Astrocyte (in vitro differentiated cells and primary cell): ENCODE data around the gene SUPT3H. TPM values are rescaled to one million over a fixed set of nuclear protein-coding genes. Genes with fewer than 3 reads are reported as not detected.

Experiments used
- DNase-seq: peaks from one replicate; pipeline ENCODE4 v3.0.0-alpha.2; 2010; ENCODE audit warnings: low read depth
- FAIRE-seq: peaks from 2 replicates; lab custom pipeline; 2011; peaks lifted over from hg19 to GRCh38; lab: Jason Lieb, UNC
- H2AFZ ChIP-seq: 2 replicates; pipeline ENCODE4 v1.6.0; 2012; ENCODE audit warnings: low read depth, low read length, inconsistent platforms
- H3K27ac ChIP-seq: 2 replicates; pipeline ENCODE4 v1.5.1; 2011; ENCODE audit warnings: low read depth, low read length, inconsistent platforms
- H3K27me3 ChIP-seq: 2 replicates; pipeline ENCODE4 v1.6.0; 2011; ENCODE audit warnings: low read length, inconsistent platforms; ENCODE audit not compliant: insufficient read depth
- H3K36me3 ChIP-seq: 2 replicates; pipeline ENCODE4 v1.5.1; 2011; ENCODE audit warnings: low read length, inconsistent platforms; ENCODE audit not compliant: insufficient read depth
- H3K4me1 ChIP-seq: 2 replicates; pipeline ENCODE4 v1.5.1; 2011; ENCODE audit warnings: low read length, inconsistent platforms; ENCODE audit not compliant: insufficient read depth
- H3K4me2 ChIP-seq: 2 replicates; pipeline ENCODE4 v1.6.0; 2012; ENCODE audit warnings: low read length, inconsistent platforms
- H3K4me3 ChIP-seq: 2 replicates; pipeline ENCODE4 v1.5.1; 2011; ENCODE audit warnings: low read depth, mild to moderate bottlenecking, low read length, inconsistent platforms; ENCODE audit not compliant: insufficient read depth
- H3K79me2 ChIP-seq: 2 replicates; pipeline ENCODE4 v1.6.0; 2012; ENCODE audit warnings: mild to moderate bottlenecking, low read length, inconsistent platforms; ENCODE audit not compliant: insufficient read depth
- H3K9ac ChIP-seq: 2 replicates; pipeline ENCODE4 v1.6.0; 2012; ENCODE audit warnings: mild to moderate bottlenecking, low read length, inconsistent platforms
- H3K9me3 ChIP-seq: 2 replicates; pipeline ENCODE4 v1.5.1; 2012; ENCODE audit warnings: low read depth, mild to moderate bottlenecking, low read length, inconsistent platforms; ENCODE audit not compliant: insufficient read depth
- H4K20me1 ChIP-seq: 2 replicates; pipeline ENCODE4 v1.6.0; 2012; ENCODE audit warnings: low read length, inconsistent platforms; ENCODE audit not compliant: insufficient read depth
- H3K27ac Mint-ChIP-seq: one replicate; pipeline ENCODE4 v1.8.0; 2021; ENCODE audit warnings: mild to moderate bottlenecking, mixed read lengths; ENCODE audit not compliant: unreplicated experiment
- H3K27me3 Mint-ChIP-seq: one replicate; pipeline ENCODE4 v1.8.0; 2021; ENCODE audit warnings: low read depth, mixed read lengths; ENCODE audit not compliant: unreplicated experiment
- H3K36me3 Mint-ChIP-seq: one replicate; pipeline ENCODE4 v1.8.0; 2021; ENCODE audit warnings: low read depth, mixed read lengths; ENCODE audit not compliant: unreplicated experiment
- H3K4me1 Mint-ChIP-seq: one replicate; pipeline ENCODE4 v1.8.0; 2021; ENCODE audit warnings: low read depth, mixed read lengths; ENCODE audit not compliant: unreplicated experiment
- H3K4me3 Mint-ChIP-seq: one replicate; pipeline ENCODE4 v1.8.0; 2021; ENCODE audit warnings: mild to moderate bottlenecking, moderate library complexity, mixed read lengths; ENCODE audit not compliant: unreplicated experiment
- H3K9me3 Mint-ChIP-seq: one replicate; pipeline ENCODE4 v1.8.0; 2021; ENCODE audit warnings: mild to moderate bottlenecking, mixed read lengths; ENCODE audit not compliant: unreplicated experiment
- CTCF ChIP-seq: IDR thresholded peaks from 2 replicates; pipeline ENCODE4 v1.5.1; 2011; ENCODE audit warnings: low read depth, mild to moderate bottlenecking, inconsistent platforms, low read length, moderate library complexity; ENCODE audit not compliant: insufficient read depth
- EZH2 ChIP-seq: IDR thresholded peaks from 2 replicates; pipeline ENCODE4 v1.6.1; 2012; ENCODE audit warnings: mild to moderate bottlenecking, low read length, inconsistent platforms; ENCODE audit not compliant: insufficient read depth
- total RNA-seq: library from RNA; stranded (reverse); gene quantifications from 2 replicates; pipeline ENCODE4 v1.2.1, GENCODE V29; 2021

The SUPT3H gene
- total RNA-seq, 1 donor from 2014 or later = 12.4 TPM

GRCh38 chr6:45201484-45201883, 176.2 kb downstream of the SUPT3H start:
- Histone ChIP-seq H3K36me3 (no peaks in the 10 kb centered on the region), H4K20me1 (no peaks in the 10 kb centered on the region), H3K79me2 (no peaks in the 10 kb centered on the region), H3K9me3 (no peaks in the 10 kb centered on the region), H3K9ac (no peak overlapping the region), H3K4me2 (no peak overlapping the region), H3K4me3 (no peak overlapping the region), H3K4me1 (no peaks in the 10 kb centered on the region), H3K27ac (no peak overlapping the region), H3K27me3 (no peaks in the 10 kb centered on the region), H2AFZ (no peak overlapping the region)
- no peak for DNase-seq
- no peaks in the 10 kb centered on the region for H3K27me3 Mint-ChIP-seq
- H3K27ac Mint-ChIP-seq = no peak overlapping the region
- no peaks in the 10 kb centered on the region for H3K9me3 Mint-ChIP-seq
- no peak overlapping the region for H3K4me3 Mint-ChIP-seq
- no peaks in the 10 kb centered on the region for H3K36me3 Mint-ChIP-seq
- H3K4me1 Mint-ChIP-seq = peaks cover 2% of the 10 kb centered on the region
- no peak for TF ChIP-seq EZH2
- no peak for TF ChIP-seq CTCF
- no peak for FAIRE-seq

- FAIRE-seq = no peak
Measured at GRCh38 chr6:45200510-45200909, 177.2 kb downstream of the SUPT3H start.

More at GRCh38 chr6:45200510-45200909, 177.2 kb downstream of the SUPT3H start:
- Histone ChIP-seq H3K4me2 (no peak overlapping the region), H3K9ac (no peak overlapping the region), H3K4me3 (no peak overlapping the region), H3K9me3 (no peaks in the 10 kb centered on the region), H2AFZ (no peak overlapping the region), H3K79me2 (no peaks in the 10 kb centered on the region), H3K36me3 (no peaks in the 10 kb centered on the region), H3K27me3 (no peaks in the 10 kb centered on the region), H4K20me1 (no peaks in the 10 kb centered on the region), H3K27ac (no peak overlapping the region), H3K4me1 (no peaks in the 10 kb centered on the region)
- Mint-ChIP-seq H3K4me1 (peaks cover 2% of the 10 kb centered on the region), H3K27me3 (no peaks in the 10 kb centered on the region), H3K4me3 (no peak overlapping the region), H3K36me3 (no peaks in the 10 kb centered on the region), H3K9me3 (no peaks in the 10 kb centered on the region), H3K27ac (no peak overlapping the region)
- no peak for DNase-seq
- TF ChIP-seq CTCF (no peak), EZH2 (no peak)
